ENCODE data around the gene PSEN2.
"Not testable (repeated sequence)": the region's sequence is repeated elsewhere in the genome, so short reads cannot be mapped to it uniquely, and the experiment has no call there.

DNA sequence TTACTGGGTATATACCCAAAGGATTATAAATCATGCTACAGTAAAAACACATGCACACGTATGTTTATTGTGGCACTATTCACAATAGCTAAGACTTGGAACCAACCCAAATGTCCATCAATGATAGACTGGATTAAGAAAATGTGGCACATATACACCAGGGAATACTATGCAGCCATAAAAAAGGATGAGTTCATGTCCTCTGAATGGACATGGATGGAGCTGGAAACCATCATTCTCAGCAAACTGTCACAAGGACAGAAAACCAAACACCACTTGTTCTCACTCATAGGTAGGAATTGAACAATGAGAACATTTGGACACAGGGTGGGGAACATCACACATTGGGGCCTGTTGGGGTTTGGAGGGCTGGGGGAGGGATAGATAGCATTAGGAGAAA lies 15.9 kb upstream of the PSEN2 start:
- TF ChIP-seq, protein P1, sequence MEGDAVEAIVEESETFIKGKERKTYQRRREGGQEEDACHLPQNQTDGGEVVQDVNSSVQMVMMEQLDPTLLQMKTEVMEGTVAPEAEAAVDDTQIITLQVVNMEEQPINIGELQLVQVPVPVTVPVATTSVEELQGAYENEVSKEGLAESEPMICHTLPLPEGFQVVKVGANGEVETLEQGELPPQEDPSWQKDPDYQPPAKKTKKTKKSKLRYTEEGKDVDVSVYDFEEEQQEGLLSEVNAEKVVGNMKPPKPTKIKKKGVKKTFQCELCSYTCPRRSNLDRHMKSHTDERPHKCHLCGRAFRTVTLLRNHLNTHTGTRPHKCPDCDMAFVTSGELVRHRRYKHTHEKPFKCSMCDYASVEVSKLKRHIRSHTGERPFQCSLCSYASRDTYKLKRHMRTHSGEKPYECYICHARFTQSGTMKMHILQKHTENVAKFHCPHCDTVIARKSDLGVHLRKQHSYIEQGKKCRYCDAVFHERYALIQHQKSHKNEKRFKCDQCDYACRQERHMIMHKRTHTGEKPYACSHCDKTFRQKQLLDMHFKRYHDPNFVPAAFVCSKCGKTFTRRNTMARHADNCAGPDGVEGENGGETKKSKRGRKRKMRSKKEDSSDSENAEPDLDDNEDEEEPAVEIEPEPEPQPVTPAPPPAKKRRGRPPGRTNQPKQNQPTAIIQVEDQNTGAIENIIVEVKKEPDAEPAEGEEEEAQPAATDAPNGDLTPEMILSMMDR (conservative IDR thresholded peaks at IDR 0.05; ENCODE audit: low read depth, low read length), result not testable (repeated sequence)
- TF ChIP-seq EZH2 (IDR thresholded peaks at IDR 0.05; ENCODE audit: borderline replicate concordance, low read depth, low read length, poor library complexity, severe bottlenecking), result not testable (repeated sequence)

Data from A673 (cell line).